HG03521 (cell line): Measurements from ENCODE around the gene MICA.
A peak's percentile ranks its signal among the peaks of the same experiment; 100 is the strongest.
"Not testable (repeated sequence)": the region's sequence is repeated elsewhere in the genome, so short reads cannot be mapped to it uniquely, and the experiment has no call there.

Experiments
- ATAC-seq: cut with Tn5 transposase; IDR thresholded peaks from one replicate; pipeline ENCODE4 v1.9.1; 2021; ENCODE audit warnings: mild to moderate bottlenecking, moderate library complexity; ENCODE audit not compliant: unreplicated experiment

MICA gene

DNA sequence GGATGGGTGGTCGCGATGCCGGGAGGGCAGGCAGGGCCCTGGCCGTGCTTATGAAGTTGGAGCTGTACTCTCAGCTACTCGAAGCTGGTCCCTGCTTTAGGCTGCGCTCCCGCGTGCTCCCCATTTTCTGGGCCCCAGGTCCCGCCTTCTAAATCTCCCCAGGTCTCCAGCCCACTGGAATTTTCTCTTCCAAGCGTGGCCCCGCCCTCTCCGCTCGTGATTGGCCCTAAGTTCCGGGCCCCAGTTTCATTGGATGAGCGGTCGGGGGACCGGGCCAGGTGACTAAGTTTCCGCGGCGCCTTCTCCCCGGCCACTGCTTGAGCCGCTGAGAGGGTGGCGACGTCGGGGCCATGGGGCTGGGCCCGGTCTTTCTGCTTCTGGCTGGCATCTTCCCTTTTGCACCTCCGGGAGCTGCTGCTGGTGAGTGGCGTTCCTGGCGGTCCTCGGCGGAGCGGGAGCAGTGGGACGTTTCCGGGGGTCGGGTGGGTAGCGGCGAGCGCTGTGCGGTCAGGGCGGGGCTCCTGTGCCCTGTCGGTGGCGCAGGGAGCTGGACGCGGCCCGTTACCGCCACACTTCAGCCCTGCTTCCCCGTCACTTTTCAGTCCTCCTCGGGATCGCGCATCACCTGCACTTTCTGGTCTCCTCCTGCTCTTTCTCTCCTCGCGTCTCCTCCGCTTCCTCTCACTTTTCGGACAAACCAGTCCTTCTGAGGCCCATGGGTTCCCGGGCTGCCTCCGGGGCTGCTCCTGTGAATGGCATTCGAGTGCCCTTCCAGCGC is at the start of gene MICA:
Gene MICA (plus strand): TSS at position 313 of the 778 bp plus-strand sequence. CDS start 38 bp downstream, at position 351.
- ATAC-seq: peak; percentile 55

DNA sequence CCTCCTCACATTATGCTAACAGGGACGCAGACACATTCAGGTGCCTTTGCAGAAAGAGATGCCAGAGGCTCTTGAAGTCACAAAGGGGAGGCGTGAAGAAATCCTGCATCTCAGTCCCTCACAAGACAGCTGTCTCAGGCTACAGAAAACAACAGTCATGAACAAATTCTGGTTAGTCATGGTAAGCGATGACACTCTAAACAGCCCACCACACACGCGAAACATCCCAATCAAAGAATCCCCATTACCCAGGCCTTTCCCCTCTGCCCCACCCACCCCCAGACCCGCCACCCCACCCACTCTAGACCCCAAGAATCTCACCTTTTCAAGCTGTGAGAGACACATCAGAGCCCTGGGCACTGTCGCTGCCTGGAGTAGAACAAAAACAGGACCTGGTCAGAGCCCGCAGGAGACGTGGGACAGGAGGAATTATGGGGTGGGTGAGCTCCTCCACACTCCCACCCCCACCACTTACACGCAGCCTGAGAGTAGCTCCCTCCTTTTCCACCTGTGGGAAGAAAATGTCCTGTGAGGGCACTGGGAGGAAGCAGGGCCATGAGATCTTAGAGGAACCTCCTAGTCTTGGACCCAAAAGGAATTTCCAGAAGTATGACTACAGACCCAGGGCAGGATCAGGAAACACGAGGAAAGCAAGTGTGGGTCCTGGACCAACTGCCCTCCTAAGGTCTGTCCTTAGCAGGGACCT is 49.1 kb upstream of the MICA start:
- ATAC-seq: no peak

- no peak for ATAC-seq
Observed at GRCh38 chr6:31354864-31355582, 48.4 kb upstream of the MICA start.

DNA sequence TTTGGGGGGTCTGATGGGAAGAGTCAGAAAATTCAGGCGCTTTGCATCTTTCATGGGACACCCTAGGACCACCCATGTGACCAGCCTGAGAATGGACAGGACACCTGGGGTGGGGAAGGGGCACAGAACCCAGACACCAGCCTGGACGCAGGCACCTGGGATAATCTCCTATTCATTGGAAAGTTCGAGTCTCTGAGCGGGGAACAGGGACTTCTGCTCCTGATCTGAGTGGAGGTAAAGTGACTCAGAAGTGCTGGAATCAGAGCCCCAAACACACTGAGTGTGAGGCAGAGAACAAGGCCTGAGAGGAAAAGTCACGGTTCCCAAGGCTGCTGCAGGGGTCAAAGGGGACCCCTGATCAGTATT is 47.8 kb upstream of the MICA start:
- ATAC-seq: no peak

- ATAC-seq: no peak
Observed at GRCh38 chr6:31356216-31356945, 47.0 kb upstream of the MICA start.

- peak; percentile 75 for ATAC-seq
Observed at GRCh38 chr6:31356946-31357466, 46.4 kb upstream of the MICA start, which contains the start of gene HLA-B. Gene HLA-B (minus strand): TSS chr6:31357179. CDS start chr6:31357158, 21 bp downstream.

DNA sequence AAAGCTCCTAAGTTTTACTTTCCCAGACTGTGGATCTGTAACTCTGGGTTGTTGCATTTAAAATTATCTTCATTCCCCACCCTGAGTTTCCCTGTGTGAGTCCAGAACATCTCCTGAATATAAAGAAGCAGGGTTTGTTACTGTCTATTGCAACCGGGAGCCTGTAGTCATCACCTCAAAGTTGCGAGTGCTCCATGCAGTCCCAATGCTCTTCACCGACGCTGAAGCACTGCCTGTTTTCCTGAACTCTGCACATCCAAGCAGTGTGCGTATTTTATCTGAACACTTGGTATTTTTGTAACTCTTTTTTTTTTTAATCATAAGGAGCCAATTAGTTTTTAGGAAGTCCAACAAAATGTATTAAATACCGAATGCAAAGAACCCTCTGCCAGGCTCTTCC is 45.5 kb upstream of the MICA start:
- ATAC-seq: no peak

DNA sequence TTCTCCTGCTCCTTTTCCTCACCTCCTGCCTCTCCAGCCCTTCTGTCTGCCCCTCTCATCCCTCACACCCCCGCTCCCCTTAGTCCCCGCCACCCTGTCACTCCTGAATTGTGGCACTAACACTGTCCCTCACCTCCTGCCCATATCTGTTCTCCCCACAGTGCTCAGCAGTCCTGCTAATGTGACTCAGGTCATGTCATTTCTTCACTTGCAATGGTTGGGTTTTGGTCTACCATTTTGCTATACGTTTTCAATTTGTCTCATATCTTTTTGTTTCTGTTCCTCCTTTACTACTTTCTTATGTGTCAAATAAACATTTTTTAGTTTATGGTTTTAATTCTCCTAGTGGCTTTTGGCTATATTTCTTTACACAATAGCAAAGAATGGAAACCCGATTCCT is 45.1 kb upstream of the MICA start:
- ATAC-seq: no peak

DNA sequence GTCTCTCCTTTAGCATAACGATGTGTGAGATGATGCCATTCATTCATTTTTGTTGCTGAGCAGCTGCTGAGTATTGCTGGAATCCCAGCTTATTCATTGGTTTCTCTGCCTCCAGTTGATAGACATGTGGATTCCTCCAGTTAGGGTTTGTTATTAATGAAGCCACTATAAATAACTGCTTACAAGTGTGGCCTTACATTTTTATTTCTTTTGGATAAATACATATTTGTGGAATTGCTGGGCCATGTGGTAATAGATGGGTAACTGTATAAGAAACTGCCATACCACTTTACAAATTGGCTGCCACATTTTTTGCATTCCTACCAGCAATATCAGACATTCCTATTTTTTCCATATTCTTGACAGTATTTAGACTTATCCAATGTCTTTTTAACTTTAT is 43.8 kb upstream of the MICA start:
- ATAC-seq: no peak

DNA sequence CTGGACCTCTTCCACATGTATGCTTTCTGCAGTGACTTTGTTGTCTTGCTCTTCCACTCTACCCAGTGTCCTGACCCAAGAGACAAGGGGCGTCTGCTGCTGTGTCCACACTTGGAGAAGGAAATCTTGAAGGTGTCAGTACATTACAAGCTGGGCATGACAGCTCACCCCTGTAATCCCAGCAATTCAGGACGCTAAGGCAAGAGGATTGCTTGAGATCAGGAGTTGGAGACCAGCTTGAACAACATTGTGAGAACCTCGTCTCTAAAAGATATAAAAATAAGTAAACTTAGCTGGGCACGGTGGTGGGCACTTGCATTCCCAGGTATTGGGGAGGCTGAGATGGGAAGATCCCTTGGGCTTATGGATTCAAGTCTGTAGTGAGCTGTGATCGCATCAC is 40.6 kb upstream of the MICA start:
- ATAC-seq: no peak

DNA sequence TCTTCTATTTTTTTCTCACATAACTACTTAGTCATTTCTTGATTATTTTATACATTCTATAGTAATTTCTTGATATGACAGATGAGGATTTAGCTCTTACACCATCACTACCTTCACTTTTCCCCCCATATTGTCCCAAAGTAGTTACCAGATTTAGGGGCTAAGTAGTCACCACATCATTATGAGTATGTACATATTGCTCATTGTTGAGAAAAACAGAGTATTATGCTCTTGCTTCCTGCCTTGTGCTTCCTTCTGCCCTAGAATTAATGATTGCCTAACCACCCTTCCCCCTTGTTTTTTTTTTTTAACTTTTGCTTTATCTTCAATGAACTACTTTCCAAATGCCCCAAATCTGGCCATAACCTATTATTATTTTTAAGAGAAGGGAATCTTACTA is 39.6 kb upstream of the MICA start:
- no peak for ATAC-seq

- no peak for ATAC-seq
Observed at GRCh38 chr6:31365864-31366263, 37.5 kb upstream of the MICA start.

DNA sequence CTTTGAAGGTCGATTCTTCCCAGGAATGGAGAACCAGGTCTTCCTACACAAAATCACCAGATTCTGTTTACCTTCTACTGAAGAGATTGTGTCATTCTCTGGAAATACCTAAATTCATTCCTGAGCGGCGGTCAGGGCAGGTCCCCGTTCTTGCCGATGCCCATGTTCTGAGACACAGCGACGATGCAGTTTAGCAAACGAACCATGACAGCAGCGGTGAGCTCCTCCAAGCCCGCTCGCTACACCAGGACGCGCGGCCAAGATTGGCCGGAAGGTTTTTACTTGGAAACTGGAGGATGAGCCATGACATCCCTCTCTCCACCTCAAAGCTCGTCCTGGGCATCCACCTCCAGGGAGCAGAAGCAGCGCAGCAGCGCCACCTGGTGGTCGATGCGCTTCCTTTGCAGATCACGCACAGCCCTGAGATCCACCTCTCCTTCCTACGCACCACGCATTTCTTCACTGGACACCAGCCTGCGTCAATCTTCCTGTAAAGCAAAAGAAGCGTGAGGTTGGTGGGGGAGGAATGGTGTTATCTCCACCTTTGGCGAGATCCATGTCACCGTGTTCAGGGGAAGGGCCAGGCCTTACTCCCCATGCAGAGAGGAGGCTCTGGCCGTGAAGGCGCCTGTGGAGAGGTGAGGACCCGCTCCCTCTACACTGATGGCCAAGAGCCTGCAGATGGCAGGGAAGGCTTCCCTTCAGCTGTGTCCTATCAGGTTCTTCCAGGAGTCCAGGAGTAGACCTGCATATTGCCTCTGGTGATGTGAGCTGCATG is 36.5 kb upstream of the MICA start:
- no peak for ATAC-seq

DNA sequence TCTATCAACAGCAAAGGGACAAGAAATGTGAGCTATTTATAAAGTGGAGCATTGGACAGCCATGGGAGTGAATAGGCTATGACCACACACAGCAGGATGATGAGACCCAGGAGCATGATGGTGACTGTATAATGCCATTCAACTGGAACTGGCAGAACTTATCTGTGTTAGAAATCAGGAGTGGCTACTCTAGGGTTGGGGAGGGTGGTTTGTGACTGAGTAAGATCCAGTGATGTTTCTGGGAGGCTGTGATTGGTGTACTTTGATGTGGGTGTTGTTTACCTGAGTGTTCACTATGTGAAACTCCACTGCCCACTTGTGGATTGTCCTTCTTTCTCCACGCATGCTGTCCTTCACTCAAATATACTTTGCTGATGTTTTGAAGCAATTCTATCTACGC is 34.9 kb upstream of the MICA start:
- no peak for ATAC-seq

DNA sequence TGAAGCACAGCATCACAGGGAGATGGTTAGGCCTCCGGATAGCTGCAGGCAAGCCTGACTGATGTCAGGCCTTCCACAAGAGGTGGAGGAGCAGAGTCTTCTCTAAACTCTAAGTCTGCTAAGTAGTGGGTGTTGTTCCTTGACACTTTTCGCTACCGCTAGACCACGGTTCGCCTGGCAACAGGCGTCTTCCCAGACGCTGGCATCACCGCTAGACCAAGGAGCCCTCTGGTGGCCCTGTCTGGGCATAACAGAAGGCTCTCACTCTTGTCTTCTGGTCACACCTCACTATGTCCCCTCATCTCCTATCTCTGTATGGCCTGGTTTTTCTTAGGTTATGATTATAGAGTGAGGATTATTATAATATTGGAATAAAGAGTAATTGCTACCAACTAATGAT is 29.3 kb upstream of the MICA start:
- not testable (repeated sequence) for ATAC-seq

- no peak for ATAC-seq
Observed at GRCh38 chr6:31375699-31376098, 27.7 kb upstream of the MICA start.

DNA sequence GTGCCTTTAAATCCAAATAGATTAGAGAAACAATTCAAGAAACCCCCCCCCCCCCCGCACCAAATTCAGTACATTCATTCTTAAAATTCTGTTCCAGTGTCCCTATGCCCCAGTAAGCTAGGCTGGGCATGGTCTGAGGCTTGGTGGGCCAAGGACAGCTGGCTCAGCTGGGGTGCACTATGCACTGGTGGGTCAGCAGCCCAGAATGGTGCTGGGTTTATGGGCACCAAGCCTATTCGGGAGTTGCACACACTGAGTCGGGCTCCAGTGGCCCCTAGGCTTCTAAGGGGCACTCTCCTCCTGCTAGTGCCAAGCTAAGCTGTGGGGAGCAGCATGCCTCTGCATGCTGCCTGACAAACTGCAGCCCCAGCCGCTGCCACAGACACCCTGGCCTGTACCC is 26.4 kb upstream of the MICA start:
- ATAC-seq: no peak

DNA sequence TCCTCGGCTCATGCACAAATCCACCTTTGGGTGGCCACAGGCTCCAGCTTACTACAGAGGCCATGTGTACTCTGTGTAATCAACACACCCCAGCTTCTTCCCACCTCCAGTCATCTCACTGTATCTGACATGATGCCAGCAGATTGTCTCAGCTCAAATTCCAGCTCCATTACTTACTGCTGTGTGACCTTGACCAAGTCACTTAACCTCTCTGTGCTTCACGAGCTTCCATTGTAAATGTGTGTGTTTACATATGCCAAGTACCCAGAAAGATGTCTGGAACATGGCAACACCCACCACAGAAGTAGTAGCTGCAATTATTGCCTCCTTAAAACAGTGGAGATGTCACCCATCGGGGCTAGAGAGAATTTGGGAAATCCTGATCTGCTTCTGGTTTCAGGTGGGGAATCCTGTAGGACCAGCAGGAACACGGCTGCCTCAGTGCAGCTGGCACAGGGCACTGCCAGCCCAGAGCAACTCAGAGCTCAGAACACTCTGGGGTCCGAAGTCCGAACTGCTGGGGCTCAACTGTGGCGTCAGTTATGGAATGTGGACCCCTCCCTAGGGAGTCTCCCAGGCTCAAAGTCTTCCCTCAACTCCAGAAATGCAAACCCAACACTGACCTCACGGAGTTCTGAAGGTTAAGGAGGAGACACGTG is 25.2 kb upstream of the MICA start:
- no peak for ATAC-seq

DNA sequence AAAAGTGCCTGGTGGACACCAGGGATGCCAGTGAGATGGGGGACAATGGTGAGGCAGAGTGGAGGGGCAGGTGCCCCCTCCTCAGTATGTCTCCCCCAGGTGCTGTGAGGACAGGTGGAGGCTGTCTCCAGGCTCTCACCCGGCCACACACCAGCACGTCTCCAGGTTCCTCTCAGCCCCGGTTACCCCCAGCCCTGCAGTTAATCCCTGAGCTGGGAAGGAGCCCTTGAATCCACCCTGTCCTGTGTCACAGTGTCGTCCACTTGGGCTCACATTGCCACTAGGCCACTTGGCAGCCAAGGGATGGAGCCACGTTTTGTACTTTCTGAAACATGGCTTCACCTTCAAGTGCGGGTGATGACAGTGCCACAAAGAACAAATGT is 24.7 kb upstream of the MICA start:
- ATAC-seq: no peak

- ATAC-seq: no peak
Observed at GRCh38 chr6:31379850-31380249, 23.5 kb upstream of the MICA start.
